ENCODE results near the gene SLC35B1.

SLC35B1 gene

DNA sequence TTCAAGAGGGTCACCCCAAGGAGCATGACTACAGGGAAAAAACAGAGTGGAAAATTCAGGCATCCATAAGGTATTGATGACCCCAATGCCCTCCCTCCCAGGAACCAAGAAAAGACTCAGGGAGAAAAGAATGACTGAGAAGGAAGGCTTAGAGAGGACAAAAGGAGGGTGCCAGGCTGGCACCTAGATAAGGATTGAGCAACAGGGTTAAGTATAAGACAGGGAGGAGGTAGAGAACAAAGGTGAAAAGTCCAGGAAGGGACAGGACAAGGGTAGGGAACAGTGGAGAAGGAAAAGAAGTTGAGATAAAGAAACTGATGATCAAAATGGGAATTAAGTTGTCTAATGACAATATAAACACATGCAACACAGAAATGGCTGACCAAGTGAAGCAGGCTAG lies 2.5 kb downstream of the SLC35B1 start:
- Histone ChIP-seq H3K27me3 (ENCODE audit: insufficient read depth, low read length) (no peaks in the 10 kb centered on the region), H3K9me3 (ENCODE audit: low read length) (no peaks in the 10 kb centered on the region), H3K79me2 (ENCODE audit: insufficient read depth, low read length) (peaks cover 6% of the 10 kb centered on the region; the same call in 1 of the 2 replicates), H3F3A (ENCODE audit: insufficient read depth, low read length) (peaks cover 5% of the 10 kb centered on the region; the same call in 1 of the 2 replicates), H3K9me2 (ENCODE audit: low read depth, low read length) (no peaks in the 10 kb centered on the region), H3K36me3 (ENCODE audit: insufficient read depth, low read length) (peaks cover 65% of the 10 kb centered on the region), H3K4me1 (ENCODE audit: insufficient read depth, low read length, severe bottlenecking) (peaks cover 19% of the 10 kb centered on the region), H2AFZ (ENCODE audit: low read length) (no peak overlapping the region), H3K4me3 (ENCODE audit: low read depth, low read length, poor library complexity, severe bottlenecking) (no peak overlapping the region), H3K4me2 (ENCODE audit: low read length) (no peak overlapping the region), H4K20me1 (ENCODE audit: insufficient read depth, low read length) (no peaks in the 10 kb centered on the region), H3K27ac (ENCODE audit: low read depth, low read length, poor library complexity, severe bottlenecking) (no peak overlapping the region), H3K9ac (ENCODE audit: low read length) (no peak overlapping the region)
- no peak for TF ChIP-seq EZH2 (IDR thresholded peaks at IDR 0.05; ENCODE audit: borderline replicate concordance, low read length)
- no peak for TF ChIP-seq CTCF (IDR thresholded peaks at IDR 0.05; ENCODE audit: low read length)

DNA sequence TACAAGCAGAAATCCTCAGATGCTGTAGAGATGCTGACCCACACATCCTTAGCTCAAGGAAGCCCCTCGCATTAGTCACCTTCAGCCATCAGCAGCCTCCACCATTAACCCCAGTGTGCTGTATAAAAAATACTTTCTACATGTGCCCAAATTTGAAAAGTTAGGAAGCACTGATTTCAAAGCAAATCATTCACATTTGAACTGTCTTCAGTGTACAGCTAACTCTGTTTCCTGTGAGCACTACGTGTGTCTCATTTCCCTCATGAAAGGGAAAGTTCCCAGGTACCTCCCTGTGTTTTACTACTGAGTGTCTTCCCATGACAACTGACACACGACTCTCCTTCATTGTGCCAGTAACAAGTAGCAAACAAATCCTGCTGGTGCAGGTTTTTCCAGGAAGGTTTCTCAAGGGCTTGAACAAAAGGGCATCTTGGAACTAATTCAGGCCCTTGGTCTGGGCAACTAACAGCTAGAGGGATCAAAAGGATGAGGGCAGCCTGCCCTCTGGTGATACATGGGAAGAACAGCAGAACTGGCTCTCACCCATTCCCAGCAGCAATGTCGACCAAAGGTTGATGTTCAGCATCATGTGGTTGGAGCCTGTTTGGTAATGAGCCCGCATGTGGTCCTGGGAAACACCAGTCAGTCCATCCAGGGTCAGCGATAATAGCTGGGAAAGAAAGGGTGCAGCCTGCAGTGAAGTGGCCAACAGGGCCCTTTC lies 4.0 kb downstream of the SLC35B1 start:
- H3K36me3 ChIP-seq (ENCODE audit: insufficient read depth, low read length): peaks cover 63% of the 10 kb centered on the region
- no peak overlapping the region for H3K4me3 ChIP-seq (ENCODE audit: low read depth, low read length, poor library complexity, severe bottlenecking)
- no peaks in the 10 kb centered on the region for H3K9me3 ChIP-seq (ENCODE audit: low read length)
- H3K9me2 ChIP-seq (ENCODE audit: low read depth, low read length): no peaks in the 10 kb centered on the region
- no peaks in the 10 kb centered on the region for H3K27me3 ChIP-seq (ENCODE audit: insufficient read depth, low read length)
- peaks cover 6% of the 10 kb centered on the region; the same call in 1 of the 2 replicates for H3K79me2 ChIP-seq (ENCODE audit: insufficient read depth, low read length)
- no peak overlapping the region for H3K9ac ChIP-seq (ENCODE audit: low read length)
- TF ChIP-seq EZH2 (IDR thresholded peaks at IDR 0.05; ENCODE audit: borderline replicate concordance, low read length): no peak
- TF ChIP-seq CTCF (IDR thresholded peaks at IDR 0.05; ENCODE audit: low read length): peak; percentile 41
- H2AFZ ChIP-seq (ENCODE audit: low read length): no peak overlapping the region
- peaks cover 16% of the 10 kb centered on the region for H3K4me1 ChIP-seq (ENCODE audit: insufficient read depth, low read length, severe bottlenecking)
- H3F3A ChIP-seq (ENCODE audit: insufficient read depth, low read length): peaks cover 2% of the 10 kb centered on the region; the same call in 1 of the 2 replicates
- no peak overlapping the region for H3K27ac ChIP-seq (ENCODE audit: low read depth, low read length, poor library complexity, severe bottlenecking)
- no peaks in the 10 kb centered on the region for H4K20me1 ChIP-seq (ENCODE audit: insufficient read depth, low read length)
- no peak overlapping the region for H3K4me2 ChIP-seq (ENCODE audit: low read length)

DNA sequence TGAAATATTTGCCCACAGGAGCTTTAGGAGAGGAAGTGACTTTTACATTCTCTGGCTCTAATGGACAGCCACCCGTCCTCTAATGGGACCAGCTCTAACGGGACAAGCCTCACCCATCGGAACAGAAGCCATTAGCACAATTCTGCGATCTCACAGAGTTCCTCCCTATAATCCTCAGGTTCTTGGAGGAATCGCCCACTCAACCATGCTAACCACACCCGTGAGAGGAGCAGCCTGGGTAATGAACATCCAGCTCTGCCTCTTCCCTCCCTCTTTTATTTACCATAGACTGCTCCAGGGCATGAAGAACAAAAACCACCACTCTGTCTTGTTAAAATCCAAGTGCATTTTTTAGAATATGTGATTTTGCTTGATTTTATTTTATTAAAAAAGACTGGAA lies 6.8 kb downstream of the SLC35B1 start:
- no peak for TF ChIP-seq CTCF (IDR thresholded peaks at IDR 0.05; ENCODE audit: low read length)
- no peak for TF ChIP-seq EZH2 (IDR thresholded peaks at IDR 0.05; ENCODE audit: borderline replicate concordance, low read length)
- Histone ChIP-seq H4K20me1 (ENCODE audit: insufficient read depth, low read length) (no peaks in the 10 kb centered on the region), H3K9me3 (ENCODE audit: low read length) (no peaks in the 10 kb centered on the region), H3K79me2 (ENCODE audit: insufficient read depth, low read length) (no peaks in the 10 kb centered on the region), H3K9me2 (ENCODE audit: low read depth, low read length) (no peaks in the 10 kb centered on the region), H3K4me2 (ENCODE audit: low read length) (no peak overlapping the region), H3K4me3 (ENCODE audit: low read depth, low read length, poor library complexity, severe bottlenecking) (no peak overlapping the region), H3K36me3 (ENCODE audit: insufficient read depth, low read length) (peaks cover 62% of the 10 kb centered on the region), H3K27me3 (ENCODE audit: insufficient read depth, low read length) (no peaks in the 10 kb centered on the region), H3K9ac (ENCODE audit: low read length) (no peak overlapping the region), H3F3A (ENCODE audit: insufficient read depth, low read length) (no peaks in the 10 kb centered on the region), H3K4me1 (ENCODE audit: insufficient read depth, low read length, severe bottlenecking) (no peaks in the 10 kb centered on the region), H2AFZ (ENCODE audit: low read length) (no peak overlapping the region), H3K27ac (ENCODE audit: low read depth, low read length, poor library complexity, severe bottlenecking) (no peak overlapping the region)
